ENCODE data around the gene TPCN2. TPM values are rescaled to one million over a fixed set of nuclear protein-coding genes. Genes with fewer than 3 reads are reported as not detected.

The TPCN2 gene
- polyA plus RNA-seq, 3 donors, result 13.4 to 21.5 (median 15.1) TPM

GRCh38 chr11:69033431-69033830 is 15.3 kb upstream of the TPCN2 start:
- DNase-seq (ENCODE audit: extremely low read depth in 1 of 11, low read depth in 9 of 11, low spot score in 4 of 11), result no peak

DNA sequence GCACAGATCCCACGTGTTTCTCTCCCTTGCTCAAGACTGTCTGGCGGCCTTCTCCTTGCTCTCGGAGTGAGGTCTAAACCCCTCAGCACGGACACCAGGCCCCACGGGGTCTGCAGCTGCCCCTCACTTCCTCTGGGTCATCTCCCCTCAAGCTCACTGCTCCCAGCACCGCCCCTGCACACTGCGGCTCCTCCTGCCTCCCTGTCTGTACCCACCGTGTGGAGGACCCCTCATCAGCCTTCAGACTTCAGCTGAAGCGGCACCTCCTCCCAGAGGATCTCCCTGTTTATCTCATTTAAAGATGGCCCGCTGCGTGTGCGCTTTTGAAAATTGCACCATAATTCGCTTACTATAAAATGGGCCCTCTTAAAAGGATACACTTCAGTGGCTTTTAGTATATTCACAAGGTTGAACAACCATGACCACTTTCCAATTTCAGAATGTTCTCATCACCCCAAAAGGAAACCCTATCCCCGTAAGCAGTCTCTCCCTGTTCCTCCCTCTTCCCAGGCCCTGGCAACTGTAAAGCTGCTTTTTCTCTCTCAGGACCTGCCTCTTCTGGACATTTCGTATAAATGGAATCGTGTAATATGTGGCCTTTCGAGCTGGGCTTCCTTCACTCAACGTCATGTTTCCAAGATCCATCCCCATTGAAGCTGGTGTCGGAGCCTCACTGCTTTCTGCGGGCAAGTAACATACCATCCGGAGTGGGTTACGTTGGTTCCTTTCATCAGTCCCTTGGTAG is 14.4 kb upstream of the TPCN2 start:
- no peak for DNase-seq (ENCODE audit: extremely low read depth in 1 of 11, low read depth in 9 of 11, low spot score in 4 of 11)

GRCh38 chr11:69035150-69035945 is 13.4 kb upstream of the TPCN2 start:
- DNase-seq (ENCODE audit: extremely low read depth in 1 of 11, low read depth in 9 of 11, low spot score in 4 of 11), result no peak

DNA sequence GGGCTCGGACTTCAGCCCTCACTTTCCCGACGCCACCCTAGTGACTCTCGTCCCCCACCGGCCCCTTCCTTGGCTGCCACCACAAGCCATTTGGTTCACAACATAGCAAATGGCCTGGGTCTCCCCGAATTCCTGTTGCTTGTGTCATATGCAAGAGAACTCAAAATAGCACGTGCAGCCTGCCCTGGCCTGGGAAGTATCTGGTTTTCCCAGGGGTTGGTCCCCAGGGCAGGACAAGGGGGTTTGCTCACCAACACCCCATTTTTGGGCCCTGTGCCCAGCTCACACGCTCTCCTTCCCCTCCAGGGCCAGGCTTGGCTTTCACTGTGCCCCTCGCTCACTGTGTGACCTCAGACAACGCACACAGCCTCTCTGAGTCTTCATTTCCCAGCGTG is 12.8 kb upstream of the TPCN2 start:
- DNase-seq (ENCODE audit: extremely low read depth in 1 of 11, low read depth in 9 of 11, low spot score in 4 of 11), result no peak

- DNase-seq (ENCODE audit: extremely low read depth in 1 of 11, low read depth in 9 of 11, low spot score in 4 of 11), result no peak
These were observed 11.7 kb upstream of the TPCN2 start for GRCh38 chr11:69037074-69037473.

- DNase-seq (ENCODE audit: extremely low read depth in 1 of 11, low read depth in 9 of 11, low spot score in 4 of 11), result no peak
These were observed 11.2 kb upstream of the TPCN2 start for GRCh38 chr11:69037544-69037943.

- DNase-seq (ENCODE audit: extremely low read depth in 1 of 11, low read depth in 9 of 11, low spot score in 4 of 11), result no peak
These were observed 9.2 kb upstream of the TPCN2 start for GRCh38 chr11:69039501-69039900.

GRCh38 chr11:69040051-69040450 is 8.7 kb upstream of the TPCN2 start:
- DNase-seq (ENCODE audit: extremely low read depth in 1 of 11, low read depth in 9 of 11, low spot score in 4 of 11), result no peak

DNA sequence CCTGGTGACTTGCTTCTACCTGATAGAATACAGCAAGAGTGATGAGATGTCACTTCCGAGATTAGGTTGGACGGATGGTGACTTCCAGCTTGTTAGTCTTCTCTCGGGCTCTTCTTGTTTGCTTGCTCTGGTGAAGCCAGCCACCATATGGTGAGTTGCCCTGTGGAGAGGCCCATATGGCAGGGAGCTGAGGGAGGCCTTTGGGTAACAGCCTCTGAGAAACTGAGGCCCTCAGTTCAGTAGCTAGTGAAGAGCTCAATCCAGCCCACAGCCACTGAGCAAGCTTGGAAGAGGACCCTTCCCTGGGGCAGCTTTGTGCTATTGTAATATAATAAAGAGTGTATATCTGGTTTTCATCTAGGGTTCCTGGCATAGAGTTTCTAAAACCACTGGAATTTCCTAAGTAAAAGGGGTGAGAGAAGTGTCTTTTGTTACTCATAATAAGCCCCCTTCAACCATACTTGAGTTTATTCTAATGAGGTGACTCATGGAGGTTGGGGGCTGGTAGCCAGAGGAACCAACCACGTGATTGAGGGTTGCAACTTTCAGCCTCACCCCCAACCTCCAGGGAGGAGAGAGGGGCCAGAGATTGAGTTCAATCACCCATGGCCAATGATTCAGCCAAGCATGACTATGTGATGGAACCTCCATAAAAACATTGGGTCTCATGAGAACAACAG is 8.0 kb upstream of the TPCN2 start:
- no peak for DNase-seq (ENCODE audit: extremely low read depth in 1 of 11, low read depth in 9 of 11, low spot score in 4 of 11)

DNA sequence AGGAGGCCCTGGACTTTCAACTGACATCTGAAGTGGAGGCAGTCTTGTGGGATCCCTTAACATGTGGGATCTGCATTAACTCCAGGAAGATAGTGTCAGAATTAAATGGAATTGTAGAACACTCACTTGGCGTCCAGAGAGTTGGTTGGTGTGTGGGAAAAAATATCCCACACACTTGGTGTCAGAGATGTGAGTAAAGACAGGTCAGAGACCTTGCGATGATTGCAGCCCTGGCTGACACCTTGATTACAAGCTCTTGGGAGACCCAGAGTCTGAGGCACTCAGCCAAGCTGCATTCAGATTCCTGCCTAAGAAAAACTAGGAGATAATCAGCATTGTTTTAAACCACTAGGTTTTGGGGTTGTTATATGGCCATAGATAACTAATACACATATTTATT is 7.2 kb upstream of the TPCN2 start:
- no peak for DNase-seq (ENCODE audit: extremely low read depth in 1 of 11, low read depth in 9 of 11, low spot score in 4 of 11)

GRCh38 chr11:69044111-69045013 is 4.4 kb upstream of the TPCN2 start:
- DNase-seq (ENCODE audit: extremely low read depth in 1 of 11, low read depth in 9 of 11, low spot score in 4 of 11), result peak in 9 of 11 donors; percentile 50 to 82 (median 63)

- DNase-seq (ENCODE audit: extremely low read depth in 1 of 11, low read depth in 9 of 11, low spot score in 4 of 11), result no peak
These were observed 570 bp upstream of the TPCN2 start for GRCh38 chr11:69048031-69048693.

DNA sequence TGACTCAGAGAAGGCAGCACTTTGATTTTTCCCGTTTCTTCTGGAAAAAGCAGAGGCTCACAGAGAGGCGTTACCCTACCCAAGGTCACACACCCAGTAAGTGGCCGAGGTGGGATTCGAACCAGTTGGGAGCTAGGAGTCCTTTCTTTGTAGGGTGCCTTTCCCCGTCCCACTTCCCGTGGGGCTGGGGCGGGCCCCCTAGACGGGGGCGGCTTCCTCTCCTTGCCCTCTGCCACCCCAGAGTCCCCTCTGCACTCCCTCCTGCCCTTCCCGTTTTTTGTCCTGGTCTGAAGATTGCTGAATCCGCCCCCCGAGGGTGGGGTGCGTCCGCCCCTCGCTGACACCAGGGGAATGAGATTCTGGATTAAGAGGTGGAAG is 747 bp downstream of the TPCN2 start:
- DNase-seq (ENCODE audit: extremely low read depth in 1 of 11, low read depth in 9 of 11, low spot score in 4 of 11), result no peak

GRCh38 chr11:69050592-69051380 is 2.1 kb downstream of the TPCN2 start:
- no peak for DNase-seq (ENCODE audit: extremely low read depth in 1 of 11, low read depth in 9 of 11, low spot score in 4 of 11)

GRCh38 chr11:69051381-69052342 is 2.9 kb downstream of the TPCN2 start:
- DNase-seq (ENCODE audit: extremely low read depth in 1 of 11, low read depth in 9 of 11, low spot score in 4 of 11), result no peak

GRCh38 chr11:69052343-69053168 is 3.8 kb downstream of the TPCN2 start:
- DNase-seq (ENCODE audit: extremely low read depth in 1 of 11, low read depth in 9 of 11, low spot score in 4 of 11), result no peak

Measured in renal cortex interstitium (tissue), 11 donors.